GM23338 (cell line): ENCODE results near the gene PPBP.

Experiments used
- CREB1 ChIP-seq: fragments of 250-450 bp; sonication (Bioruptor Pico); IDR thresholded peaks from 2 replicates; pipeline ENCODE4 v1.5.0; 2020; ENCODE audit warnings: low read depth, mild to moderate bottlenecking, moderate library complexity
- EZH2 ChIP-seq: fragments of 200-600 bp; sonication (generic); IDR thresholded peaks from one replicate; pipeline ENCODE4 v1.8.0; 2017; ENCODE audit warnings: antibody characterized with exemption, mild to moderate bottlenecking, low read depth; ENCODE audit not compliant: unreplicated experiment
- EZH2phosphoT487 ChIP-seq: fragments of 200-600 bp; sonication (generic); IDR thresholded peaks from one replicate; pipeline ENCODE4 v1.8.1; 2018; ENCODE audit warnings: antibody characterized with exemption; ENCODE audit not compliant: unreplicated experiment
- JUNB ChIP-seq: IDR thresholded peaks from one replicate; pipeline ENCODE4 v1.6.1; 2016; ENCODE audit warnings: antibody characterized with exemption; ENCODE audit not compliant: unreplicated experiment
- POLR2AphosphoS5 ChIP-seq: IDR thresholded peaks from 2 replicates; pipeline ENCODE4 v1.6.1; 2016; ENCODE audit warnings: antibody characterized with exemption, low read depth
- STAT1 ChIP-seq: IDR thresholded peaks from one replicate; pipeline ENCODE4 v1.6.1; 2016; ENCODE audit warnings: antibody characterized with exemption; ENCODE audit not compliant: unreplicated experiment
- ZNF114 ChIP-seq: fragments of 250-450 bp; sonication (Bioruptor Pico); IDR thresholded peaks from 2 replicates; pipeline ENCODE4 v1.5.0; 2020; ENCODE audit warnings: mild to moderate bottlenecking, moderate library complexity
- ZNF331 ChIP-seq: fragments of 250-450 bp; sonication (Bioruptor Pico); IDR thresholded peaks from 2 replicates; pipeline ENCODE4 v1.5.0; 2020; ENCODE audit warnings: low read depth, mild to moderate bottlenecking, moderate library complexity
- TF ChIP-seq, protein P1 (sequence below), 2 experiments: fragments of 200-600 bp in 1 of 2; sonication (generic) in 1 of 2; conservative IDR thresholded peaks; 2 replicates each; pipeline versions ENCODE4 v1.5.1 to v1.6.1; 2016 to 2017; ENCODE audit warnings: antibody characterized with exemption in 2 of 2, low read depth in 2 of 2, mild to moderate bottlenecking in 2 of 2, moderate library complexity in 1 of 2
- TF ChIP-seq, protein P2 (sequence below): IDR thresholded peaks from one replicate; pipeline ENCODE4 v1.6.1; 2018; ENCODE audit warnings: antibody characterized with exemption; ENCODE audit not compliant: unreplicated experiment
- TF ChIP-seq, protein P3 (sequence below): IDR thresholded peaks from 2 replicates; pipeline ENCODE4 v1.6.1; 2016; ENCODE audit warnings: antibody characterized with exemption

DNA sequence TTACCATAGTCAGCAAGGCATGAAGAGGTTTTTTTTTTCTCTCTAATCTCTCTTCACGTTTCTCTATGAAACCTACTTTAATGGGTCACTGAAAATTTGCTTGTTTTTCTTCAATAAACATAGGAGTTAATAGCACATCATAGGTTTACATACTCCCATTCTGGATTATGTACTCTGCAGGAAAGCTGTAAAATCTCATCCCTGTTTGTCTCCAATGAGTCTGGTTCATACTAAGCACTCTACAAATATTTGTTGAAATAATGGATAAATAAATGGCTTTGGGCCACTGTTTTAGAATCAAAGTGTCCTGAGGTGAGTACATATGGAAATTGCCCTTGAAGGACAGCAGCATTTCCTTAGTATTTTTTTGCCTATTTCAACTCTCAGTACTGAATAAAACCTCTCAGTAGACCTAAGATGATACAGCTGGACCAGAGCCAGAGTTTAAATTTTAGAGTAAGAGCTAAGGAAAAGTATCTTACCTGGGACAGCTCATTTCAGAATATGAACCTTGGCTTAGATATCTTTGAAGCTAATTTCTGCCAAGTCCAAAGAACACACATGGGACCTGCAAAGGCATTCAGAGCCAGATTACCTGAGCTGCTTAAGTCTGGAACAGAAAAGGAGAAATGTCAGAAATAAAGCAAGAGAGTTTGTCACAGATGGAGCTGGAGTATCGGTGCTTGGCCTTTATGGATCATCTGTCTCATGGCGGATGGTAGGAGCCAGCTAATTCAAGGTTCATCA is 40.6 kb downstream of the PPBP start:
- TF ChIP-seq, protein P1, sequence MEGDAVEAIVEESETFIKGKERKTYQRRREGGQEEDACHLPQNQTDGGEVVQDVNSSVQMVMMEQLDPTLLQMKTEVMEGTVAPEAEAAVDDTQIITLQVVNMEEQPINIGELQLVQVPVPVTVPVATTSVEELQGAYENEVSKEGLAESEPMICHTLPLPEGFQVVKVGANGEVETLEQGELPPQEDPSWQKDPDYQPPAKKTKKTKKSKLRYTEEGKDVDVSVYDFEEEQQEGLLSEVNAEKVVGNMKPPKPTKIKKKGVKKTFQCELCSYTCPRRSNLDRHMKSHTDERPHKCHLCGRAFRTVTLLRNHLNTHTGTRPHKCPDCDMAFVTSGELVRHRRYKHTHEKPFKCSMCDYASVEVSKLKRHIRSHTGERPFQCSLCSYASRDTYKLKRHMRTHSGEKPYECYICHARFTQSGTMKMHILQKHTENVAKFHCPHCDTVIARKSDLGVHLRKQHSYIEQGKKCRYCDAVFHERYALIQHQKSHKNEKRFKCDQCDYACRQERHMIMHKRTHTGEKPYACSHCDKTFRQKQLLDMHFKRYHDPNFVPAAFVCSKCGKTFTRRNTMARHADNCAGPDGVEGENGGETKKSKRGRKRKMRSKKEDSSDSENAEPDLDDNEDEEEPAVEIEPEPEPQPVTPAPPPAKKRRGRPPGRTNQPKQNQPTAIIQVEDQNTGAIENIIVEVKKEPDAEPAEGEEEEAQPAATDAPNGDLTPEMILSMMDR (conservative IDR thresholded peaks at IDR 0.05; ENCODE audit: low read depth in 2 of 2) = no peak
- TF ChIP-seq ZNF331 (CRISPR knock-in tag) (no peak), POLR2AphosphoS5 (no peak), EZH2 (no peak), STAT1 (no peak), CREB1 (CRISPR knock-in tag) (no peak), EZH2phosphoT487 (no peak), ZNF114 (CRISPR knock-in tag) (no peak), JUNB (no peak)
- TF ChIP-seq, protein P2, sequence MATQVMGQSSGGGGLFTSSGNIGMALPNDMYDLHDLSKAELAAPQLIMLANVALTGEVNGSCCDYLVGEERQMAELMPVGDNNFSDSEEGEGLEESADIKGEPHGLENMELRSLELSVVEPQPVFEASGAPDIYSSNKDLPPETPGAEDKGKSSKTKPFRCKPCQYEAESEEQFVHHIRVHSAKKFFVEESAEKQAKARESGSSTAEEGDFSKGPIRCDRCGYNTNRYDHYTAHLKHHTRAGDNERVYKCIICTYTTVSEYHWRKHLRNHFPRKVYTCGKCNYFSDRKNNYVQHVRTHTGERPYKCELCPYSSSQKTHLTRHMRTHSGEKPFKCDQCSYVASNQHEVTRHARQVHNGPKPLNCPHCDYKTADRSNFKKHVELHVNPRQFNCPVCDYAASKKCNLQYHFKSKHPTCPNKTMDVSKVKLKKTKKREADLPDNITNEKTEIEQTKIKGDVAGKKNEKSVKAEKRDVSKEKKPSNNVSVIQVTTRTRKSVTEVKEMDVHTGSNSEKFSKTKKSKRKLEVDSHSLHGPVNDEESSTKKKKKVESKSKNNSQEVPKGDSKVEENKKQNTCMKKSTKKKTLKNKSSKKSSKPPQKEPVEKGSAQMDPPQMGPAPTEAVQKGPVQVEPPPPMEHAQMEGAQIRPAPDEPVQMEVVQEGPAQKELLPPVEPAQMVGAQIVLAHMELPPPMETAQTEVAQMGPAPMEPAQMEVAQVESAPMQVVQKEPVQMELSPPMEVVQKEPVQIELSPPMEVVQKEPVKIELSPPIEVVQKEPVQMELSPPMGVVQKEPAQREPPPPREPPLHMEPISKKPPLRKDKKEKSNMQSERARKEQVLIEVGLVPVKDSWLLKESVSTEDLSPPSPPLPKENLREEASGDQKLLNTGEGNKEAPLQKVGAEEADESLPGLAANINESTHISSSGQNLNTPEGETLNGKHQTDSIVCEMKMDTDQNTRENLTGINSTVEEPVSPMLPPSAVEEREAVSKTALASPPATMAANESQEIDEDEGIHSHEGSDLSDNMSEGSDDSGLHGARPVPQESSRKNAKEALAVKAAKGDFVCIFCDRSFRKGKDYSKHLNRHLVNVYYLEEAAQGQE = no peak
- TF ChIP-seq, protein P3, sequence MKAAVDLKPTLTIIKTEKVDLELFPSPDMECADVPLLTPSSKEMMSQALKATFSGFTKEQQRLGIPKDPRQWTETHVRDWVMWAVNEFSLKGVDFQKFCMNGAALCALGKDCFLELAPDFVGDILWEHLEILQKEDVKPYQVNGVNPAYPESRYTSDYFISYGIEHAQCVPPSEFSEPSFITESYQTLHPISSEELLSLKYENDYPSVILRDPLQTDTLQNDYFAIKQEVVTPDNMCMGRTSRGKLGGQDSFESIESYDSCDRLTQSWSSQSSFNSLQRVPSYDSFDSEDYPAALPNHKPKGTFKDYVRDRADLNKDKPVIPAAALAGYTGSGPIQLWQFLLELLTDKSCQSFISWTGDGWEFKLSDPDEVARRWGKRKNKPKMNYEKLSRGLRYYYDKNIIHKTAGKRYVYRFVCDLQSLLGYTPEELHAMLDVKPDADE = no peak
